ENCODE results near the gene STRIP2.

DNA sequence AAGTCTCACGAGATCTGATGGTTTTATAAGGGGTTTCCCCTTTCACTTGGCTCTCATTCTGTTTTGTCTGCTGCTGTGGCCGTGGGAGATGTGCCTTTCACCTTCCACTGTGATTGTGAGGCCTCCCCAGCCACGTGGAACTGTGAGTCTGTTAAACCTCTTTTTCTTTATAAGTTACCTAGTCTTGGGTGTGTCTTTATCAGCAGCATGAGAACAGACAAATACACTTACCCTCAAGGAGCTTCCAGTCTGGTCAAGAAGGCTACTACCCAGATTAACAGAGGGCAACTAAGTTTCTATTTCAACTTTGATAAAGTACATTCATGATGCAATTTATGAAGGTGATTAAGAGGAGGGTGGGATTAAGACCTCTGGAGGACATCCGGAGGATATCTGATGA lies 81.1 kb downstream of the STRIP2 start:
- TF ChIP-seq, protein P1, sequence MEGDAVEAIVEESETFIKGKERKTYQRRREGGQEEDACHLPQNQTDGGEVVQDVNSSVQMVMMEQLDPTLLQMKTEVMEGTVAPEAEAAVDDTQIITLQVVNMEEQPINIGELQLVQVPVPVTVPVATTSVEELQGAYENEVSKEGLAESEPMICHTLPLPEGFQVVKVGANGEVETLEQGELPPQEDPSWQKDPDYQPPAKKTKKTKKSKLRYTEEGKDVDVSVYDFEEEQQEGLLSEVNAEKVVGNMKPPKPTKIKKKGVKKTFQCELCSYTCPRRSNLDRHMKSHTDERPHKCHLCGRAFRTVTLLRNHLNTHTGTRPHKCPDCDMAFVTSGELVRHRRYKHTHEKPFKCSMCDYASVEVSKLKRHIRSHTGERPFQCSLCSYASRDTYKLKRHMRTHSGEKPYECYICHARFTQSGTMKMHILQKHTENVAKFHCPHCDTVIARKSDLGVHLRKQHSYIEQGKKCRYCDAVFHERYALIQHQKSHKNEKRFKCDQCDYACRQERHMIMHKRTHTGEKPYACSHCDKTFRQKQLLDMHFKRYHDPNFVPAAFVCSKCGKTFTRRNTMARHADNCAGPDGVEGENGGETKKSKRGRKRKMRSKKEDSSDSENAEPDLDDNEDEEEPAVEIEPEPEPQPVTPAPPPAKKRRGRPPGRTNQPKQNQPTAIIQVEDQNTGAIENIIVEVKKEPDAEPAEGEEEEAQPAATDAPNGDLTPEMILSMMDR (optimal IDR thresholded peaks at IDR 0.05 in 1 of 3, IDR thresholded peaks at IDR 0.05 in 1 of 3, conservative IDR thresholded peaks at IDR 0.05 in 1 of 3; ENCODE audit: extremely low read depth in 1 of 3, insufficient read depth in 2 of 3, low read length in 3 of 3): no peak
- TF ChIP-seq EZH2 (IDR thresholded peaks at IDR 0.05; ENCODE audit: low read length): no peak
